ENCODE results near the gene CHRNA9.

- TF ChIP-seq CTCF (conservative IDR thresholded peaks at IDR 0.05; ENCODE audit: low read depth in 2 of 2) (no peak), EZH2 (IDR thresholded peaks at IDR 0.05; ENCODE audit: low read depth, unreplicated experiment) (no peak), POLR2AphosphoS5 (IDR thresholded peaks at IDR 0.05; ENCODE audit: low read depth) (no peak), EZH2phosphoT487 (IDR thresholded peaks at IDR 0.05; ENCODE audit: unreplicated experiment) (no peak)
Measured at GRCh38 chr4:40380647-40381046, 45.5 kb downstream of the CHRNA9 start.
